AG09319 (cell line): Measurements from ENCODE around the gene TBX5.

ENCODE experiments used
- DNase-seq: peaks from one replicate; pipeline ENCODE4 v3.0.0-alpha.2; 2010; ENCODE audit warnings: low read depth; ENCODE audit errors: extremely low read depth
- CTCF ChIP-seq: IDR thresholded peaks from 2 replicates; pipeline ENCODE4 v1.5.1; 2011; ENCODE audit warnings: low read depth, mild to moderate bottlenecking, inconsistent platforms, low read length, moderate library complexity

The TBX5 gene

GRCh38 chr12:114441039-114441383 is 35.1 kb upstream of the TBX5 start:
- no peak for TF ChIP-seq CTCF
- DNase-seq = no peak

- TF ChIP-seq CTCF = no peak
- DNase-seq = no peak
Measured at GRCh38 chr12:114440270-114441038, 34.5 kb upstream of the TBX5 start.

- DNase-seq = no peak
- TF ChIP-seq CTCF = no peak
Measured at GRCh38 chr12:114439817-114440216, 33.9 kb upstream of the TBX5 start.

GRCh38 chr12:114439261-114439683 is 33.3 kb upstream of the TBX5 start:
- DNase-seq = no peak
- TF ChIP-seq CTCF = no peak

- TF ChIP-seq CTCF = no peak
Measured at GRCh38 chr12:114438635-114439256, 32.8 kb upstream of the TBX5 start.

GRCh38 chr12:114434341-114434740 is 28.4 kb upstream of the TBX5 start:
- no peak for TF ChIP-seq CTCF
- no peak for DNase-seq

More at GRCh38 chr12:114438635-114439256, 32.8 kb upstream of the TBX5 start:
- no peak for DNase-seq

GRCh38 chr12:114431902-114432301 is 26.0 kb upstream of the TBX5 start:
- TF ChIP-seq CTCF = no peak

More at GRCh38 chr12:114431902-114432301, 26.0 kb upstream of the TBX5 start:
- DNase-seq = no peak
